HG03103 (cell line): ENCODE results near the gene S100A13.
"Not testable (repeated sequence)": the region's sequence is repeated elsewhere in the genome, so short reads cannot be mapped to it uniquely, and the experiment has no call there.

Experiments used
- ATAC-seq: cut with Tn5 transposase; IDR thresholded peaks from one replicate; pipeline ENCODE4 v1.9.1; 2021; ENCODE audit warnings: low read depth; ENCODE audit not compliant: unreplicated experiment

Gene S100A13

DNA sequence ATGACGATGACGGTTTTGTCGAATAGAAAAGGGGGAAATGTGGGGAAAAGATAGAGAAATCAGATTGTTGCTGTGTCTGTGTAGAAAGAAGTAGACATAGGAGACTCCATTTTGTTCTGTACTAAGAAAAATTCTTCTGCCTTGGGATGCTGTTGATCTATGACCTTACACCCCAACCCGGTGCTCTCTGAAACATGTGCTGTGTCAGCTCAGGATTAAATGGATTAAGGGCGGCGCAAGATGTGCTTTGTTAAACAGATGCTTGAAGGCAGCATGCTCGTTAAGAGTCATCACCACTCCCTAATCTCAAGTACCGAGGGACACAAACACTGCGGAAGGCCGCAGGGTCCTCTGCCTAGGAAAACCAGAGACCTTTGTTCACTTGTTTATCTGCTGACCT lies 51.8 kb downstream of the S100A13 start:
- ATAC-seq = not testable (repeated sequence)

- ATAC-seq = not testable (repeated sequence)
Measured at GRCh38 chr1:153575081-153575491, 52.2 kb downstream of the S100A13 start.

DNA sequence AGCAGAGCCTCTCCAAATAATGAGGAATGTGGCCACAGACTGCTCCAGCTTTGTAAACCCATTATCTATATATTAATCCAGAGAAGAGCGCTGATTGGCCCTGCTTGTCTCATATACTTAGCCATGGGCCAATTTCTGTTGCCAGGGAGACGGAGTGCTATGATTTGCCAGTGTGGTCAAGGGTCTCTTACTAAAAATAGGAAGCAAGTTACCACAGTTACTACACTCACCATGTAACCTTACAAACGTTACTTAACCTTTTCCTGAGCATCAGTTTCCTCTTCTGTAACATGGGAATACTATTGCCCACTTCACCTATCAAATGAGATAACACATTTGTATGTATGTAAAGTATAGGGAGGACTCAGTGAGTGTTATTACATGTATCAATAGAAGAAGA lies 54.0 kb downstream of the S100A13 start:
- ATAC-seq = no peak

DNA sequence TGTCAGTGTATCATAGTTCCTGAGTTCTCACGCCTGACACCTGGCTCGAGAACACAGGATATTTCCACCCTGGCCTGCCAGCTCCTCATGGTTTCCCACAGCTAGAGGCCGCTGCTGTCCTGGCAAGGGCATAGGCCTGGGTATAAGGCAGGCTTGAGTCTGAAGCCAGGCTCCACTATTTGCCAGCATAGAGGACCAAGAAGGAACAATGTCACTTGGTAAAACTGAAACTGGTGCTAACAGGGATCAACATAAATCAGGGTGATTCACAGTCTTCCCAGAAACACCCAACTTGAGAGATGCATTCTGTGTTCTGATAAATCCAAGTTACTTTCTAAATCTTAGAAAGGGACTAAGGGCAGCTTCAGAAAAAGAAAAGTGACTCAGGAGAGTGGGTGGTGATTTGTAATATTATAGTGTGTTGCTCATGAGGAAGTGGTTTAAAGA lies 54.7 kb downstream of the S100A13 start:
- ATAC-seq = peak; percentile 58

- no peak for ATAC-seq
Measured at GRCh38 chr1:153571706-153572105, 55.6 kb downstream of the S100A13 start.

GRCh38 chr1:153570874-153571273 lies 56.4 kb downstream of the S100A13 start:
- ATAC-seq = no peak

- ATAC-seq = no peak
Measured at GRCh38 chr1:153569465-153569864, 57.8 kb downstream of the S100A13 start.
